ENCODE results near the gene TREH.
"Not testable (repeated sequence)": the region's sequence is repeated elsewhere in the genome, so short reads cannot be mapped to it uniquely, and the experiment has no call there.

The TREH gene

DNA sequence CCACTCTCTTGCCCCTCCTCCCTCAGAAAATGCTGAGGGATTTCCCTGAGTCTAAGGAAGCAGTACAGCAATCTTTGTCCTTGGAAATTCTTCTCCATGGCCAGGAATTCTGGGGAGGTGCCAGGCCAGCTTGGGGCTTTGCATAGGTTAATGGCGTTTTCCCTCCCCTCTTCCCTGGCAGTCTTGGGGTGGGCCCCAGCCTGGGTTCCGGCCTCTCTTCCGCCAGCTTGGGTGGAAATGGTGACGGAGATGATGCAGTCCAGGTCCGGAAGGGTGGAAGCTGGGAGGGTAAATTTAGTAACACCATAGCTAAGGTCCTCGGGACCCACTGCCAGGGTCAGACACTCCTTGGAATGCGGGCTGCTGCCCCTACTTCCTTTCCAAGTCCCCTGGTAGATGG is 67.1 kb downstream of the TREH start:
- Histone ChIP-seq H3K4me3 (ENCODE audit: low read depth in 1 of 2, low read length in 2 of 2) (peak overlapping the region in 1 of 2 donors; percentile 7), H3K9ac (ENCODE audit: low read length) (no peak overlapping the region), H3K27ac (ENCODE audit: low read depth, low read length) (no peak overlapping the region), H3K4me1 (ENCODE audit: insufficient read depth, low read length) (peaks cover 5% of the 10 kb centered on the region), H3K9me3 (ENCODE audit: low read length) (no peaks in the 10 kb centered on the region), H3K36me3 (ENCODE audit: insufficient read depth, low read length) (peaks cover 30% of the 10 kb centered on the region), H3K27me3 (ENCODE audit: control insufficient read depth in 1 of 2, insufficient read depth in 2 of 2, low read length in 2 of 2) (no peaks in the 10 kb centered on the region)

DNA sequence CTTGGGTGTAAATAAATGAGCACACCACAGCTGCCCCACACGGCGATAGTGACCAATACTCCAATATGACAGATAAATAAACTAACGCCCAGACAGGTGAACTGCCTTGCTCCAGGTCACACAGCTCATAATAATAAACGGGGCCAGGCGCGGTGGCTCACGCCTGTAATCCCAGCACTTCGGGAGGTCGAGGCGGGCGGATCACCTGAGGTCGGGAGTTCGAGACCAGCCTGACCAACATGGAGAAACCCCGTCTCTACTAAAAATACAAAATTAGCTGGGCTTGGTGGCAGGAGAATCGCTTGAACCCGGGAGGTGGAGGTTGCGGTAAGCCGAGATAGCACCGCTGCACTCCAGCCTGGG is 68.0 kb downstream of the TREH start:
- Histone ChIP-seq H3K36me3 (ENCODE audit: insufficient read depth, low read length) (peaks cover 27% of the 10 kb centered on the region), H3K4me3 (ENCODE audit: low read depth in 1 of 2, low read length in 2 of 2) (peak overlapping the region in 1 of 2 donors; percentile 9), H3K4me1 (ENCODE audit: insufficient read depth, low read length) (peaks cover 12% of the 10 kb centered on the region)
- not testable (repeated sequence) for H3K9me3 ChIP-seq (ENCODE audit: low read length); H3K9ac ChIP-seq (ENCODE audit: low read length); H3K27ac ChIP-seq (ENCODE audit: low read depth, low read length); H3K27me3 ChIP-seq (ENCODE audit: control insufficient read depth in 1 of 2, insufficient read depth in 2 of 2, low read length in 2 of 2)

- Histone ChIP-seq H3K4me3 (ENCODE audit: low read depth in 1 of 2, low read length in 2 of 2) (peak overlapping the region in 1 of 2 donors; percentile 43), H3K27ac (ENCODE audit: low read depth, low read length) (no peak overlapping the region), H3K36me3 (ENCODE audit: insufficient read depth, low read length) (peaks cover 22% of the 10 kb centered on the region), H3K4me1 (ENCODE audit: insufficient read depth, low read length) (peaks cover 17% of the 10 kb centered on the region), H3K27me3 (ENCODE audit: control insufficient read depth in 1 of 2, insufficient read depth in 2 of 2, low read length in 2 of 2) (no peaks in the 10 kb centered on the region), H3K9me3 (ENCODE audit: low read length) (no peaks in the 10 kb centered on the region), H3K9ac (ENCODE audit: low read length) (no peak overlapping the region)
Measured at GRCh38 chr11:118610773-118611432, 68.5 kb downstream of the TREH start.

DNA sequence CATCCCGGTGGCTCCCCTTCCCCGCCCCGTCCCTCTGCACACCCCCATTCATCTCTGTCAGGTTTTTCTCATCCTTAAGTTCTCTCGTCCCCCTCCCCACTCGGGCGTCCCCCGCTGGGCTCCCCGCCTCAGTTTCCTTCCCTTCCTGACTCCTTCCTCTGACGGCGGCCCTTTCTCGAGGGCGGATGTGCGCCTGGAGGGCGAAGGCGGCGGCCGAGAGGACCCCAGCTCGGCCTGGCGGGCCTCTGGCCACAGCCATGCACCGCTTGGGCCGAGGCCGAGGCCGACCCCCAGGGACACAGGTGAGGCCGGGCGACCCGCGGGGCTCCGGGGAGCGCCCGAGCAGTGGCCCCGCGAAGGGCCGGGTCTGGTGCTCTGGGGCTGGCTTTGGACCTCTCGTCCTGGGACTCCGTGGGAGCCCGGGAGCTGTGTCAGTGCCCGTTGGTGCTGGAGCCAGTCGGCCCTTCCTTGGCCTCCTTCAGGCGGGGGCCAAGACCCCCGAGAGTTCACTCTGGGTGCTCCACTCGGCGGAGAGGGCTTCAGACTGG is 69.2 kb downstream of the TREH start:
- H3K9ac ChIP-seq (ENCODE audit: low read length): no peak overlapping the region
- peaks cover 16% of the 10 kb centered on the region for H3K36me3 ChIP-seq (ENCODE audit: insufficient read depth, low read length)
- H3K27ac ChIP-seq (ENCODE audit: low read depth, low read length): no peak overlapping the region
- no peaks in the 10 kb centered on the region for H3K9me3 ChIP-seq (ENCODE audit: low read length)
- peak overlapping the region in 1 of 2 donors; percentile 43 for H3K4me3 ChIP-seq (ENCODE audit: low read depth in 1 of 2, low read length in 2 of 2)
- no peaks in the 10 kb centered on the region for H3K27me3 ChIP-seq (ENCODE audit: control insufficient read depth in 1 of 2, insufficient read depth in 2 of 2, low read length in 2 of 2)
- peaks cover 22% of the 10 kb centered on the region for H3K4me1 ChIP-seq (ENCODE audit: insufficient read depth, low read length)

DNA sequence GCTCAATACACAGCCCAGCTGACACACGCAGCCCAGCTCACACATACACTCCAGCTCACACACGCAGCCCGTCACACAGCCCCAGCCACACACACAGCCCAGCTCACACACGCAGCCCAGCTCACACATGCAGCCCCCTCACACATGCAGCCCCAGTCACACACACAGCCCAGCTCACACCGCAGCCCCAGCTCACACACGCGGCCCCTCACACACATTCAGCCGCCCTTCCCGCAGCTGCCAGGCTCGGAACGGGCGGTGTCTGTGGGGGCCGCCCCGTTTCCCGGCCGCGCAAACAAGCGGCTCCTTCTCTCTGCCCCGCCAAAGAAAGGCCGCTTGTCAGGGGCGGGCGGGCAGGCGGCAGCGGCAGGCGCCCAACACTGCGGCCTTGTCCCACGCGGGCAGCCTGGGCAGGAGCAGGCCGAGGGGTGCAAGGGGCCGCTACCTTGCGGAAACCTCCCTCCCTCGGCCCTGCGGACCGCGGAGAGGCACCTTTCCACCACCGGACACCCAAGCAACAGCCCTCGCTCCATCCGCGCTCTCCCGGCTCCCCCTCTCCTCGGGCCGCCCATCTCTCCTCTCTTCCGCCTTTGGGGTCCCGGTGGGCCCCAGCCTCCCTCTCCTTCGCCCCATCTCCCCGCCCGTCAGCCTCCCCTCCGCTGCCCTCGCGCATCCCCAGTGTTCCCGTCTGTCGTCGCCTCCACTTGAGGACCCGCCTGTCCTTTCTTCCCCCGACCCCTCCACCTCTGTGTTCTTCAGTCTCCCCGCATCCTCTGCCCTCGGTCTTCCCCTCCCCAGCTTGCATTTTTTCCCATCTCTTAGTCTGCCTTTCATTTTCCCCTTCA is 69.8 kb downstream of the TREH start:
- Histone ChIP-seq H3K4me3 (ENCODE audit: low read depth in 1 of 2, low read length in 2 of 2) (peak overlapping the region; percentile 20 to 69), H3K27ac (ENCODE audit: low read depth, low read length) (peak overlapping the region; percentile 28), H3K36me3 (ENCODE audit: insufficient read depth, low read length) (peaks cover 14% of the 10 kb centered on the region), H3K4me1 (ENCODE audit: insufficient read depth, low read length) (peaks cover 29% of the 10 kb centered on the region), H3K9ac (ENCODE audit: low read length) (peak overlapping the region; percentile 66), H3K27me3 (ENCODE audit: control insufficient read depth in 1 of 2, insufficient read depth in 2 of 2, low read length in 2 of 2) (no peaks in the 10 kb centered on the region), H3K9me3 (ENCODE audit: low read length) (no peaks in the 10 kb centered on the region)

DNA sequence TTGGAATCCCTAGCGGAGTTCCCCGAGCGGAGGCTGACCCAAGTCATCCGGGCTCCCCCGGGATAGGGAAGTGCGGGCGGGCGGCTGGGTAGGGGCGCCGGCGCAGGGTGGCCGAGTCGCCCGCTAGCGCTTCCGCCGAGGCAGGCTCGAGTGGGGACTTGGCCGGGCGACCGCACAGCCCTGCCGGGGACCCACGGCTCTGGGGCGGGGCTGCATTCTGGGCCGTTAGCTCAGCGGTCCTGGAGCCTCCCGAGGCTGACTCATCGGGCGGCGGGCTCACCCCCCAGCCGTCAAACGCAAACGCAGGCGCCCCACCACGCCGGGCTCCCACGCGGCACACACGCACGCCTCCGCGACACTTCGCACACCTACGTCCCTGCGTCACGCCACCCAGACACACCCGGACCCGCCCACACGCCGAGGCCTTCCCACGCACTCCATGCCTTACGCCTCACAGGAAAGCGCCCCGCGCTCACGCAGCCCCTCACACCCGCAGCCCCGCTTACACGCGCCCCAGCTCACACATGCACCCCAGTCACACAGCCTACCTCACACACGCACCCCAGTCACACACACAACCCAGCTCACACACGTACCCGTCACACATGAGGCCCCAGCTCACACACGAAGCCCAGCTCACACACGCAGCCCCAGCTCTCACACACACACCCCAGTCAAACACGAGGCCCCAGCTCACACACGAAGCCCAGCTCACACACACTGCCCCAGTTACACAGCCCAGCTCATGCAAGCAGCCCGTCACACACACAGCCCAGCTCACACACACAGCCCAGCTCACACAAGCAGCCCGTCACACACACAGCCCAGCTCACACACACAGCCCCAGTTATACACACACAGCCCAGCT is 70.9 kb downstream of the TREH start:
- Histone ChIP-seq H3K9ac (ENCODE audit: low read length) (peak overlapping the region; percentile 66), H3K27ac (ENCODE audit: low read depth, low read length) (peak overlapping the region; percentile 83), H3K4me3 (ENCODE audit: low read depth in 1 of 2, low read length in 2 of 2) (peak overlapping the region; percentile 69 to 84), H3K9me3 (ENCODE audit: low read length) (no peaks in the 10 kb centered on the region), H3K4me1 (ENCODE audit: insufficient read depth, low read length) (peaks cover 35% of the 10 kb centered on the region), H3K36me3 (ENCODE audit: insufficient read depth, low read length) (peaks cover 4% of the 10 kb centered on the region), H3K27me3 (ENCODE audit: control insufficient read depth in 1 of 2, insufficient read depth in 2 of 2, low read length in 2 of 2) (no peaks in the 10 kb centered on the region)

- H3K9me3 ChIP-seq (ENCODE audit: low read length): no peaks in the 10 kb centered on the region
- peak within 1 kb of the TSS; percentile 69 to 84 for H3K4me3 ChIP-seq (ENCODE audit: low read depth in 1 of 2, low read length in 2 of 2)
- H3K27me3 ChIP-seq (ENCODE audit: control insufficient read depth in 1 of 2, insufficient read depth in 2 of 2, low read length in 2 of 2): no peaks in the 10 kb centered on the region
- H3K36me3 ChIP-seq (ENCODE audit: insufficient read depth, low read length): peaks cover 4% of the 10 kb centered on the region
- peak within 1 kb of the TSS; percentile 49 for H3K9ac ChIP-seq (ENCODE audit: low read length)
- peak within 1 kb of the TSS; percentile 83 for H3K27ac ChIP-seq (ENCODE audit: low read depth, low read length)
- peaks cover 35% of the 10 kb centered on the region for H3K4me1 ChIP-seq (ENCODE audit: insufficient read depth, low read length)
Measured at GRCh38 chr11:118607401-118608359, 71.8 kb downstream of the TREH start, which contains the start of gene PHLDB1. Gene PHLDB1 (plus strand): TSS chr11:118607615. CDS start chr11:118613837, 6,222 bp downstream.

Data from muscle layer of colon (tissue), 2 donors.